ENCODE data around the gene PGM1.

Gene PGM1

DNA sequence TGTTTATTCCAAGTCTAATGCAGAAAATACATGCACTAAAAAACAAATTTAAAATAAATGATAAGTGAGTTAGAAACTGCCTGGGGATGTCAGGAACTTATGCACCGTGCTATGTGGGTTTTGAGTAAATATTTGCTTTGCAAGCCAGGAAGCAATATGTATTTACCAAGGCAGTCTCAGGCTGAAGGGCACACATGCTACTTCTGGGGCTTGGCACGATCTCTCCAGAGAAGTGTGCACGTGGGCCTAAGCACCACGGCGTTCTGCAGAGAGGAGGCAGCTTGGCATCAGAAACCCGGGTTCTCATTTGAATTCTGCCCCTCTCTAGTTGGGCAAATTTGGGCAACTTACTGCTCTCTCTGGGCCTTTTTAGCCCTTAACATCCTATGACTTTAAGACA, 108.0 kb downstream of the PGM1 start:
- no peak for DNase-seq (ENCODE audit: low spot score)

GRCh38 chr1:63703701-63704107, 110.5 kb downstream of the PGM1 start:
- DNase-seq (ENCODE audit: low spot score): no peak

DNA sequence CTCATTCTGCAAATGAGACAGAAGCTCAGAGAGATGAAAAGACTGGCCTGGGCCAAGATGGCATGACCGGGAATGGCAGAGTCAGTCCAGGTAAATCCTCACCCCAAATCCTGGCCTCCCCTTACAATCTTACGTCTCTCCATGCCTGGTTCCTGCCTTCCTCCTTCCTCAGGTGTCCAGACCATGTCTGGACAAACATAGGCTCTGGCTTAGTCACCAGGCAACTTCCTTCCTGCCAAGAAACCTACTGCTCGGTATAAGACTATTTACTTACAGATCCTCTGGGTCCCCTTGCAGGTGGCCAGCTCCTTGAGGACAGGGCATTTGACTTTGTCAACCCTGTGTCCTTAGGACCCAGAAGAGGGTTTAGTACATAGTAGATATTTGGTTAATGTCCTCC, 111.2 kb downstream of the PGM1 start:
- DNase-seq (ENCODE audit: low spot score): no peak

GRCh38 chr1:63705078-63705477, 111.9 kb downstream of the PGM1 start:
- no peak for DNase-seq (ENCODE audit: low spot score)

GRCh38 chr1:63709267-63709828, 116.1 kb downstream of the PGM1 start:
- no peak for DNase-seq (ENCODE audit: low spot score)
